SIG-M5 (cell line): ENCODE results near the gene EDN3.
"Not testable (repeated sequence)": the region's sequence is repeated elsewhere in the genome, so short reads cannot be mapped to it uniquely, and the experiment has no call there.

Source experiments
- DNase-seq: peaks from one replicate; lab custom pipeline; 2025; lab: John Stamatoyannopoulos, UW

EDN3 gene

DNA sequence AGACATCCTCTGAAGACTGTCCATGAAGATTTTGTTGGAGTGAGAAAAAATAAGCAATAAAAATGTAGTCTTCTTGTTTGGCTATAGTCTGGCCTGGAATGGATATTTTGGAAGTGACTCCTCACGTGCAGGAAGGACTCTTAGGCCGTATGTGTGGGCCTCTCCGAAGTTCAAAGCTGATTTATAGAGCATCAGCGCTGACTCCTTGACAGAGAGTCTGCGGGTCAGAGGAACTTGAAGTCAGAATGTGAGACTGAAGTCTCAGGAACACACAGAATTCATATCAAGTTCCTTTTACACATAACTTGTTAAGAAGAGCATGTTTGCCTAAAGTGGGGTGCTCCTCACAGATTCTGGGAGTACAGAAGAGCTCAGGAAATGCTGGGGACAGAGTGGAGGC lies 36.1 kb downstream of the EDN3 start:
- no peak for DNase-seq

DNA sequence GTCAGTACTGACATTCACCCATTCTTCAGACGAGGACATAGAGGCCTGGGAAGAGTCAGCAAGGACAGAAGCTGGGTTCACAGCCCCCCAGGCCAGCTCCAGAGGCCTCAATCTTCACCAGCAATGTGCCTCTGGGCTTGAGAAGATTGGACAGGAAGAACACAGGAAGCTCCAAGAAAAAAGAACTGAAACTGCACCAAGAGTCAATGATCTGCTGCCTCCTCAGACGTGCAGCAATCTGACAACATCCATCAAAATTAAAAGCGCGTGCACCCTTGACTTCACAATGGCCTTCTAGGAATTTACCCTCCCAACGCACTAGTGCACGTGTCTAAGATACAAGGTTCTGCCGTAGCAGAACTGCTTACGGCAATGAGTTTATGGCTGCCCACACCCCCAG lies 38.0 kb downstream of the EDN3 start:
- DNase-seq, result not testable (repeated sequence)

DNA sequence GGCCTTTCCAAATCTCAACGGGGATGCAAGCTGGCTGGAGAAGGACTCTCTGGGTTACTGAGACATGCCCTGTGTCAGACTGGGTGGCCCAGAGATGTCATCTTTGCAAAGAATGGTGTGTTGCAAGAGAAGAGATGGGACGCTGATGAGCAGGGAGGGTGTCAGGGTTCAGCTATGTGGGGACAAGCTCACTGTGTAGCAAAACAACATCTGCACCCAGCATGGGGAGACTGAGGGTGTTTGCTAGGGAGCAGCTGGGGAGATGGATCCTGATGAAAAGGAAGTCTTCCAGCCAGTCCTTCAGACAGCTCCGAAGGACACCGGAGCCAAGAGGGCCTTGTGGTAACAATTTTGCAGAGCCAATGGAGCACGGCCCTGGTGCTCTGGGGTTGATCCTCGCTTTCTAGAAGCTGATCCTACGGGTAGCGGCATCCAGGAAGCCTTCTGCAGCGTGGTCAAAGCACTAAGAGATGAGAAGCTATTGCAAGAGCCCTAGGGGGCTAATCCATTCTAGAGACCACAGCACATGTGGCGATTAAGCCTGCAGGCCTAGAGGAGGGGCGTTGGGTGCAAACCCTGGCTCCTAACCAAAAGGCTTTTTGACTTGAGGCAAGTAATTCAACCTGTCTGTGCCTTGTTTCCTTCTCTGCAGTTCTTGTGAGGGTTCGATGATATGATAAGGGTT lies 39.9 kb downstream of the EDN3 start:
- no peak for DNase-seq

DNA sequence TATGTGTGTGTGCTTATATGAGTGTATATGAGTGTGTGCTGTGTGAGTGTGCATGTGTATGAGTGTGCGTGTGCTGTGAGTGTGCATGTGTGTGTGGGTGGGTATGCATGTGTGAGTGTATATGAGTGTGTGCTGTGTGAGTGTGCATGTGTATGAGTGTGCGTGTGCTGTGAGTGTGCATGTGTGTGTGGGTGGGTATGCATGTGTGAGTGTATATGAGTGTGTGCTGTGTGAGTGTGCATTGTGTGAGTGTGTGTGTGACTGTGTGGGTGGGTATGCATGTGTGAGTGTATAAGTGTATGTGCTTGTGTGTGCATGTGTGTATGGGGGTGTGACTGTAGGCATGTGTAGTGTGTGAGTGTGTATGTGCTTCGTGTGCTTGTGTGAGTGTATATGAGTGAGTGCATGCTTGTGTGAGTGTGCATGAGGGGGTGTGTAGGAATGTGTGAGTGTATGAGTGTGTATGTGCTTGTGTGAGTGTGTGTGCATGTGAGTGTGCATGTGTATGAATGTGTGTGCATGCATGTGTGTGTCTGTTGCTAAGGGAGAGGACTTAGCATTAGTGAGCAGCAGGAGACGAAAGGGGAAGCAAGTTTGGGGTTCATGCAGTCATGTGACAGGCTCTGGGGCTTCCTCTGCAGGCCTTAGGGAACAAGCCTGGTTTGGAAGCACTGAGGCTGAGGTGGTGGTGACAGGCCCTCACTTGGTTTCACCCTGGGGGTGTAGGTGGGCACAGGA lies 41.0 kb downstream of the EDN3 start:
- DNase-seq, result not testable (repeated sequence)

DNA sequence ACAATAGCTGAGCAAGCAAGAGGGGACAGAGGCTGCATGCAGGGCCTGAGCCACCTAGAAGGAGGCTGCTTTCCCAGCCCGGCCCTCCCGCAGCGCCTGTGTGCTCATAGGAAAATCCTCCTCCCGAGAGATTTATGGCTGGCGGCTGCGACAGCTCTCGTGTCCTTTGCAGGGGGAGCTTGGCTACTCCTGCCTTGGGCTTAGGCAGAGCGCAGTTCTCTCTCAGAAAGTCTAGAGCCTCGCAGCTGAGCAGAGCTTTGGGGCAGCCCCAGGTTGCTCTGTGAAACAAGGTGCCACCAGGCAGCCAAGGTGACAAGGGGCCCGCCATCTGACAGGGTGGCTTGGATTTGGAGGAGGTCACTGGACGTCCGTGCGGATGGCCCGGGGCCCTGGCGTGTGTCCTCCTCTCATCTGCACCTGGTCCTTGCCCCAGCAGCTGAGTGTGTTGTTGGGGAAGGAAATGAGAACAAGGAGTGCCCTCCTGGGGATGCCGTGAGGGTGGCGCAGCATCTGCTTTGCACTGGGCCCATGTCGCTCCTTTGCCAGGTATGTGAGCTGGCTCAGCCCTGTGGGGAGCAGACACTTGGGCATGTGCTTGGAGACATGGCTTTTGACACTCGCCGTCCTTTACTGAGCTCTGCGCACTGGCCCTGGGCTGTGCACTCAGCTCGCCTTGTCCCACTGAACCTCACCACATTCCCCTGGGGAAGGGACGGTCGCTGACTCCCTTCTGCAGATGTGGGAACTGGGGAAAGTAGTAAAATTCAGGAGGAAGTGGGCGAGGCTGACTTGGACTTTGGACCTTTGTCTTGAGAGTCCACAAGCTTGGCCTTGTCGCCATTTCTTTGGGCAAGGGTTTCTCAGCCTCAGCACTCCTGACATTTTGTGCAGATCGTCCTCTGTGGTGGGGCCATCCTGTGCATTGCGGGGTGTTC lies 41.9 kb downstream of the EDN3 start:
- DNase-seq, result no peak

DNA sequence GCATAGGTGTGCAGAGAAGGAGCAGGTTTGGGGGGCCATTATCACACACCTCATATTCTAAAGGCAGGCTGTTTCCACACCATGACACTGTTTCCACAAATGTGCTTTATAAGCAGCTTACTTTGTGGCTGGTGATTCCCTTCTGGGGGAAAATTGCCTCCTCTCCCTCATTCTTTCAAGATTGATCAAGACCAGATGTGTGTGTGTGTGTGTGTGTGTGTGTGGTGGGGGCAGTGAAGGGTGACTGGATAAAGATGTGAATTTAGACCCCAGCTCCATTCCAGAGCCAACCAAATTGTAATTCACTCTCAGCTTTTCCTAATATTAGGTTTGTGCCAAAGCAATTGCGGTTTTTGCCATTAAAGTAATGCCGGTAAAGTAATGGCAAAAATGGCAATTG lies 45.6 kb downstream of the EDN3 start:
- DNase-seq, result no peak

DNA sequence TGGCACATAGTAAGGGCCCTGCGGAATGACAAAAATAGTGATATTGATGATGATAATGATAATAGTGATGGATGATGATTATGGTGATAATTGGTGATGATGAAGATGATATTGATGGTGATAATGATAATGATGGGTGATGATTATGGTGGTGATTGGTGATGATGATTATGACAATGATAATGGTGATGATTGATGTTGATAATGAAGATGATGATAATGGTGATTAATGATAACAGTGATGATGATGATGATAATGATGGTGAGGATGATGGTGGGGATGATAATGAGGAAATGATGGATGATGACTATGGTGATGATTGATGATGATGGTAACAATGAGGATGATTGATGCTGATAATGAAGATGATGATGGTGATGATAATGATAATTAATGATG lies 48.9 kb downstream of the EDN3 start:
- no peak for DNase-seq

DNA sequence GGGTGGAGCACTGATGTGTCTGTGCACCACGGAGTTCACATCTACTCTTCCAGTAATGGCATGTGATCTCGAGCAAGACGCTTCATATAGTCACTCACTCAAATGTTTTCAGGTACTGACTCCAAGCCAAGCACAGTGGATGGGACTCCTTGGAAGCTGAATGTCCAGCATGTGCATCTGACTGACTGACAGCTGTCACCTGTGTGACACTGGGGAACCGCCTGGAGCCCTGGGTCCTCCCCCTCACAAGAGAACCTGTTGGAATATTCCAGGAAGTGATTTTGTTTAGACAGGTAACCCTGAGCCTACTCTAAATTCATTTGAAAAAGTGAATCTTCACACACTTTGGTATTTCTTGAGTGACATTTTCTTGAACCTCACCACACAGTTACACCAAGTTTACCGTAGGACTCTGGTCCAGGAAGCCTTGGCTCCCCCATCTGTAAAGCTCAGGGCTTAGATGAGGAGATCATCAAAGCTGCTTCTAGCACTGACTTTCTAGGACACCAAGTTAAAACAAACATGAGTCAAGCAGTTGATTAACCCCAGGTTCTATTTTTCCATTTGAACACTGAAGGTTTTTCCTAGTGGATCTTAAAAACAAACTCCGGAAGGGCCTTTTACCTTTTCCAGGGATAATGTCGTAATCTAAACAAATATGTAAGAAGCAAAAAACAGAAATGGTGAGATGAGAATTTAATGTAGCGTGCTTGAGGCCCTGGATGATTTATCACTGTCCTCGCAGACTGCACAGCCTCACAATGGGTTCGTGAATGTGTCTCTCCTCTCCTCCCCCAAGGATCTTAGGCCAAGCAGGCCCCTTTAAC lies 50.1 kb downstream of the EDN3 start:
- DNase-seq, result no peak

DNA sequence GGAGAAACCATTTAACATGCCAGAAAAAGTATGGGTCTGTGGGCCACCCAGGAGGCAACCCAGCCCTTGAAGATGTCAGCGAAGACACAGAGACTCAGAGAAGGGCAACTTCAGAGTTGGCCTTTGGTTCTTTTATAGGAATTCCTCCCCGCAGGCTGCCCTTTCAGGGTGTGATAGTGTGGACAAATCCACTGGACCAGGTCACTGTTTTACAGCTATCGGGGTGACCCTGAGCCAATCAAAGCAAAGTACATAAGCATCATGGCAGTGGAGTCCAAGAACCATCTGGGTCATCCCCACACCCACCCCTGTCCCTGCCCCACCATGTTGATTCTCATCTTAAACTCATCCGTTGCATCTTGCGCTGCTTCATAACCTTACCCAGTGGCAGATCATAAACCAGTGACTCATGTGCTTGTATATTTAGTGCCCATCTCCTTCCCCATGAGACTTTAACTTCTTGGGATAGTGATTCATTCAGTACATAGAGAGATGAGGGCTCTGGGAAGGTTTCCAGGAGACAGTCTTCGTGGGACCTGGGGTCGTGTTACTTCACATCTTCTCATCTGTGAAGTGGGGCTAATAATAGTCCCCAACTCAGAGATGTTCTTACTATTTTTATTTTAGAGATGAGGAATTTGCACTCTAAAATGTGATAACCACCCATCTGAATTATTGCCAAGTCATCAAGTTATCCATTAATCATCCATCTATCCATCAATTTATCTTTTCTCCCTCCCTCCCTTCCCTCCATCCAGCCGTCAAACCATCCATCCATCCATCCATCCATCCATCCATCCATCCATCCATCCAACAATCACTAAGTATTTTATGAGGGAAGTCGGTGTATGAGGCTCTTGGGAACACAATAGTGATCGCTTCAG lies 51.0 kb downstream of the EDN3 start:
- no peak for DNase-seq

DNA sequence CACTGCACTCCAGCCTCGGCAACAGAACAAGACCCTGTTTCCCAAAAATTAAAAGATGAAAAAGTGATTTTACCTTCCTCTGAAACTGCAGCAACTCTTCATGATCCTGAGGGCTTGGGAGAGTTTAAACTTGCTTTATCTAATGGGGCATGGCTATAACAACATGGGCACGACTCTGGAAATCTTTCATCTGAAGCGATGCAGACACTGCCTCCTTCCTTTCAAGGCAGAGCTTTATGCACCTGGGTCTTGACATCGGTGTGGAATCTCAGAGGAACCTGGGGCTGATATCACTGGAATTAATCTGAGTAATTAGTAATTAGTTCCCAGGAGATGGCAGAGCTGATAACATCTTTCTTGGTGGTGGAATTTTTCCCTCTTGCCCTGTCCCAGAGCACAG lies 52.1 kb downstream of the EDN3 start:
- no peak for DNase-seq

DNA sequence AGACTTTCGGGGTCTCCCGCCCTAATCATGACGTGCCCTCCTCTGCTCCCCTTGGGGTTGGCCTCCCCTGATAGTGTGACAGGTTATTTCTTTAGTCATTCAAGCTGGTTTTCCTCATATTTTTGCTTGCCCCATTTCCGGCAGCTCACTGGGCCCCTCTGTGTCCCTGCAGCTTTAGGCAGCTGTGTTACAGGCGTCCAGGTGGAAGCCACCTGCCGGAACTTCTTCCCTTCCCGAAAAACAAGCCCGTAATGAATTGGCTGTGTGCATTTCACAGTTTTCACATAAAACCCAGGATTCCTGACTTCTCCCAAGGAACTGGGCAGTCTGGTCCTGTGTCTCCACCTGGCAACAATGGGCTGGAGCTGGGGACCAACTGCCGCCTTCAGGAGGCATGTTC lies 52.6 kb downstream of the EDN3 start:
- no peak for DNase-seq

DNA sequence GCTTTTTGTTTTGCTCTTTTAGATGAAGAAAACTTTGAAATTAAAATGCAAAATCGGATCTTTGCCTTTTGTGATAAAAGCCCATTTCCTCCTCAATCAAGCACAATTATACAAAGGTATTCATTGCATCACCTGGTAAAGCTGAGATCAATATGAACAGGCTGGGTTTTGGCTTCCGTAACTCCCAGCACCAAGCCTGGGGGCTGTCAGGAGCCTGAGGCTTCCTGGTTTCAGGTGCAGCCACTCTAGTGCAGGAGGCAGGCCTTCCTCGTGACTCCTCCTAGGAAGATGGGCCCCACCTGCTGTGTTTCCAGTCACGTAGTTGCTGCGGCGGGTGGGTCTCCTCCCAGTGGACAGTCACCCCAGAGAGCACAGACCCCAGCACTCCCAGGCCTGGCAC lies 54.0 kb downstream of the EDN3 start:
- DNase-seq, result no peak

DNA sequence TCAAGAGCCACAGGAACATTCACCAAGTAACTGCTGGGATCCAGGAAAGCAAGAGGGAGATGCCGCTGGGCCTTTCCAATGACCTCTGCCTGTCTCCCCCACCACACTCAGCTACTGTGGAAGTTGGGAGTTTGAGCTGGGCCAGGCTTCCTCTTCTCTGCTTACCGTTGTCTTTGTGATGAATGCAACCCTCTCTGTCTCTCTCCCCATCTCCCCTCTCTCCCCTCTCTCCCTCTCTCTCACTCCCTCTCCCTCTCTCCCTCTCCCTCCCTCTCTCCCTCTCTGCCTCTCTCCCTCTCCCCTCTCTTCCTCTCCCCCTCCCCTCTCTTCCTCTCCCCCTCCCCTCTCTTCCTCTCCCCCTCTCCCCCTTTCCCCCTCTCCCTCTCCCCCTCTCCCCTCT lies 54.8 kb downstream of the EDN3 start:
- no peak for DNase-seq

DNA sequence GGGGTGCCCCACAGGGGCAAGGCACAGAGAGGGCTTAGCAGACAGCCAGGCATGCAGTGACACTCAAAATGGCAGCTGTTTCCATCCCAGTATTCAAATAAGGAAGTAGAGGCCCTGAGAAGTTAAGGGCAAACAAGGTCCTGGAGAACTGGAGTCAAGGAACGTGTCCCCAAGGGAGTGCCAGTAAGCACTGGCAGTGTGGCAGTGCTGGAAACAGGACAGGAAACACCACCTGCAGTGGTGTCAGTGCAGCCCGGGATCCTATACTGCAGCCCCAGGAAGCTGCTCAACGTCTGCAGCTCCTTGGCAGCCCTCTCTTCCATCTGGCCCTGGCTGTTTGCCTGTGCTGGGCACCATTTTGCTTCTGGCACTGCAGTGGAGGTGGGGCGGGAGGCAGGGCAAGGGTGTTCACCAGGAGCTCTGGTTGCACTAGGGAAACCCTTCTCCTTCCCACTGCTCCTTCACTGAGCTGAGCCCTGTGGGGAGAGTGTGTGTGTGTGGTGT lies 56.3 kb downstream of the EDN3 start:
- no peak for DNase-seq

DNA sequence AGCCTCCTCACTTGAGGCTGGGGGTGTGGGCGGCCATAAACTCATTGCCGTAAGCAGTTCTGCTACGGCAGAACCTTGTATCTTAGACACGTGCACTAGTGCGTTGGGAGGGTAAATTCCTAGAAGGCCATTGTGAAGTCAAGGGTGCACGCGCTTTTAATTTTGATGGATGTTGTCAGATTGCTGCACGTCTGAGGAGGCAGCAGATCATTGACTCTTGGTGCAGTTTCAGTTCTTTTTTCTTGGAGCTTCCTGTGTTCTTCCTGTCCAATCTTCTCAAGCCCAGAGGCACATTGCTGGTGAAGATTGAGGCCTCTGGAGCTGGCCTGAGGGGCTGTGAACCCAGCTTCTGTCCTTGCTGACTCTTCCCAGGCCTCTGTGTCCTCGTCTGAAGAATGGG lies 58.4 kb downstream of the EDN3 start:
- DNase-seq, result not testable (repeated sequence)

DNA sequence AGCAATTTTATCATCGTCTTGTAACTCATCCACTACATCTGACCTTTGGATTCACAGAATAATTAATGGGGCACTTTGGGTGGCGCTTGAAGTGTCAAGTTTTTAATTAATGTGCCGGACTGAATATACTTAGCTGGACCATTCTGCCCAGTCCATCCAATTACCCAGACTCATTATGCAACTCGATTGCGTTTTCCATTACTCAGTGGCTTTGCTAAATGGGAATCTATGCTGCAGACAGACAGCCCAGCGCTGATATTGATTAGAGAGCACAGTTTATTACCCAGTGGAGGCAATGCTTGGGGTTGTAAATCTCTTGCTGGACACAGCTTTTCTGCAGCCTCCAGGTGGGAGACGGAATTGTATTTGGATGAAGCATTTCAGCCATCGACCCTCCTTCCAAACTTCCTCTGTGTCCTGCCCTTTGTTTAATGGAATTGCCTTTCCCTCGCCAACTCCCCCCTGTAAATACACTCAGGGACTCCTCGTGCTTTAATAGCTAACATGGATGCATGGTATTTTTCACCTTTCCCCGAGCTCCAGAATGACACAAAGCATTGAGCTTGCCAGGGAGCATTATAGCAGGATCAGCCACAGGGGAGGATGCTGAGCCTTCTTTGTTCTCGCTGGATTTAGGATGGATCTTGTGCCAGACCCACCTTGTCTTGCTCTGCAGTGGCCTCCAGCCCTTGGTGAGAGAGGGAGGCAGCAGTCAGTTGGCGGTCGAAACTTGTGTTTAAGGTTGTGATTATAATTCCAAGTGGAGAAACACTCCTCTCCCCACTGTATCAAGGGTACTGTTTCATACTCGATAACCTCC lies 59.7 kb downstream of the EDN3 start:
- DNase-seq, result no peak

DNA sequence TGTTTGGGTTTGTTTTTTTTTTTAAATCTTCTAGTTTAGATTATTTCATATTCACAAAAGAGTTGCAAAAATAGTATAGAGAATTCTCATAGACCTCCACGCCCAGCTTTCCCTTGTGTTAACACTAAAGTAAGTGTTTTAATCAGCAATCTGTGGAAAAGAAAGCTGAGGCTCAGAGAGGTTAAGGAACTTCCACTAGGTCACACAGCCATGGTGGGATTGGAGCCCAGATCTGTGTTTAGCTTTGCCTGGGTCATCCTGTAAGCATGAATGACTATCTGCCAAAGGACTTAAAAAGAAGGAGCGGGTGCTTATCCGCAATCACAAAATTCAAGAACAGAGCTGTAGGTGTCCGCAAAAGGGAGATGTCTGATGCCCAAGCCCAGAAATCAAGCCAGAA lies 60.5 kb downstream of the EDN3 start:
- no peak for DNase-seq

DNA sequence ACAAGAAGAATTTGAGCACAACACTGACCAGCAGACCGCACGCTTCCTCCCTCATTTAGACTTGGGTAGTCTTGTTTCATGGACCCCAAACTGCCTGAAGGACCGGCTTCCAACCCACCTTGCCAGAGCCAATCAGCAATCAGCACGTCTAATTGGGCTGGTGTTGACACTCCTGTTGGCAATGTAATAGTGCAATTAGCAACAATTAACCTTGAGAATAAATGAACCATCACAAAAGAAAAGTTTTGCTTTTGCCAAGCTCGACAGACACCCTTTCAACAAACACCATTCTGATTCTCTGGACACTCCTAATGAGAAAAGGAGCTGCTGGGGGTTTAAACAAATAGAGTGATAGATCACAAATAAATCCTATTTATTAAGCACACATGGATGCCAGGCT lies 61.0 kb downstream of the EDN3 start:
- no peak for DNase-seq

DNA sequence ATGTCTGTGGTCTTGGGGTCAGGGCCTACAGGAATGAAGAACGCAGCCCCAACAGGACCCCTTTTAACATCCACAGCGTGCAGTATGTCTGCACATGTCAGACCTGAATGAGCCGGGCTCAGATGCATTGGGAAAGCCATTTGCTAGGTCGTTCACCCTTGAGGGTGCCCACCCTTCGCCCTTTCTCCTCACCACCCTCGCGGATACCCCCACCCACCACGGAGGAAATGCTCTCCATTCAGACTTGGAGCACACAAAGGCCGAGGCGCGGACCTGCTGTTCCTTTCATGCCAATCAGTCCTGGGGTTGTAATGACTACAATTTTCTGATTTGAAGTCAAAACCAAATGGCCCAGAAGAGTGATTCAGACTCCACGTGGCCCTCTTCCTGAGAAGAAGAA lies 62.7 kb downstream of the EDN3 start:
- no peak for DNase-seq

DNA sequence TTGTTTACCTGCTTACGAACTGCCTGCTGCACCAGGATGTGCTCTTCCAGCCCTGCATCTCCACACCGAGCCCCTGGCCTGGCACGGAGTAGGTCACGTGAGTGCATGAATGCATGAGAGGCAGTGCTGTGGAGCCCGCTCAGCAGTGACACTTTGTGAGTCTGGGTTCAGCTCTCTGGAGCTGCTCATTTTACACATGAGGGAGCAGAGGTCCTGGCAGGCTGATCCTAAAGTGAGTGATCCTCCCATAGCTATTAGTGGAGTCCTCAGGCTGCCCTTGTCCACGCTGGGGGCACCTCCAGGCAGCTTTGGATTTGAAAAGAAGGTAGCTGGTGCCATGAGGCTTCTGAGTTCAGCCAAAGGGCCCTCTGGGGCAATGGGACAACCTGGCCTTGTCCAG lies 64.2 kb downstream of the EDN3 start:
- no peak for DNase-seq
